Breast epithelium (tissue), 3 donors: ENCODE results near the gene SYT9.

Experiments used
- POLR2A ChIP-seq: fragments of 450-650 bp; IDR thresholded peaks from one replicate; pipeline ENCODE4 v1.6.1; 2016; ENCODE audit warnings: antibody characterized with exemption, mild to moderate bottlenecking, moderate library complexity
- TF ChIP-seq, protein P1 (sequence below), 3 donors: fragments of 450-650 bp; IDR thresholded peaks; one replicate each; pipeline ENCODE4 v1.5.1; 2016 to 2017; ENCODE audit warnings: antibody characterized with exemption in 3 of 3, mild to moderate bottlenecking in 3 of 3, moderate library complexity in 3 of 3

DNA sequence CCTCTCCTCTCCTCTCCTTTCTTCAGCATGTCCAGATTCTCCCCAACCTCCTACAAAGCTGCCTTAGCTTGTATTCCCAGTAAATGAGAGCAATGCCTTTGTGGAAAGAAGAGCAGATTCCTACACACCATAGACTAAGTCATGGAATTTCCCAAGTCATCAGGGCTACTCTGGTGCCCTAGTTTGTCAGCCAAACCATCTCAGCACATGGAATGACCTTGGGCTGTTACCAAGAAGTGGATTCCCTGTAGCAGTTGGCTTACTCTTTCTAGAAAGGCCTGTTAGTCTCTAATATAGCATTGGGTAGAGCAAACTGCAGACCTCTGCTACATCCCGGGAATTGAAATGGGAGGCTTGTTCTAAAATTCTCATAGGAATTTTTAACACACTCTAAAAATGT, 124.7 kb downstream of the SYT9 start:
- TF ChIP-seq, protein P1, sequence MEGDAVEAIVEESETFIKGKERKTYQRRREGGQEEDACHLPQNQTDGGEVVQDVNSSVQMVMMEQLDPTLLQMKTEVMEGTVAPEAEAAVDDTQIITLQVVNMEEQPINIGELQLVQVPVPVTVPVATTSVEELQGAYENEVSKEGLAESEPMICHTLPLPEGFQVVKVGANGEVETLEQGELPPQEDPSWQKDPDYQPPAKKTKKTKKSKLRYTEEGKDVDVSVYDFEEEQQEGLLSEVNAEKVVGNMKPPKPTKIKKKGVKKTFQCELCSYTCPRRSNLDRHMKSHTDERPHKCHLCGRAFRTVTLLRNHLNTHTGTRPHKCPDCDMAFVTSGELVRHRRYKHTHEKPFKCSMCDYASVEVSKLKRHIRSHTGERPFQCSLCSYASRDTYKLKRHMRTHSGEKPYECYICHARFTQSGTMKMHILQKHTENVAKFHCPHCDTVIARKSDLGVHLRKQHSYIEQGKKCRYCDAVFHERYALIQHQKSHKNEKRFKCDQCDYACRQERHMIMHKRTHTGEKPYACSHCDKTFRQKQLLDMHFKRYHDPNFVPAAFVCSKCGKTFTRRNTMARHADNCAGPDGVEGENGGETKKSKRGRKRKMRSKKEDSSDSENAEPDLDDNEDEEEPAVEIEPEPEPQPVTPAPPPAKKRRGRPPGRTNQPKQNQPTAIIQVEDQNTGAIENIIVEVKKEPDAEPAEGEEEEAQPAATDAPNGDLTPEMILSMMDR (IDR thresholded peaks at IDR 0.05), result no peak
- no peak for TF ChIP-seq POLR2A
